SK-N-SH (cell line): ENCODE measurements around the gene PCIF1. TPM values are rescaled to one million over a fixed set of nuclear protein-coding genes. Genes with fewer than 3 reads are reported as not detected.

Experiments used
- CTCF ChIA-PET: fragments of 300-600, 350-600 bp; formaldehyde crosslinking; extraction: SDS; loops from one replicate; lab custom pipeline; 2021; lab: Yijun Ruan, JAX
- POLR2A ChIA-PET: fragments of 350-600 bp; sonication (Branson Sonifier 250); formaldehyde crosslinking; extraction: SDS; loops from one replicate; lab custom pipeline; 2020; ENCODE audit warnings: antibody characterized with exemption, inconsistent platforms; lab: Yijun Ruan, JAX
- DNase-seq: peaks from one replicate; pipeline ENCODE4 v3.0.0; 2012
- H2AFZ ChIP-seq: fragments of 200-600 bp; sonication (generic); 2 replicates; pipeline ENCODE4 v1.8.1; 2016; ENCODE audit warnings: antibody characterized with exemption, mild to moderate bottlenecking, low read depth
- H3F3A ChIP-seq: fragments of 200-600 bp; sonication (generic); replicated peaks from 2 replicates; pipeline ENCODE3; 2016; ENCODE audit warnings: antibody characterized with exemption, mild to moderate bottlenecking; ENCODE audit not compliant: insufficient read depth
- H3K27ac ChIP-seq, 2 experiments: fragments of 200-500 bp in 1 of 2; fragments of 200-600 bp in 1 of 2; sonication (Bioruptor generic) in 1 of 2; sonication (generic), shearing (Covaris generic) in 1 of 2; 2 replicates each; pipeline versions ENCODE4 v1.5.1 to v1.6.1; 2014 to 2016; ENCODE audit warnings: low read depth in 2 of 2, inconsistent platforms in 1 of 2, low read length in 1 of 2, mild to moderate bottlenecking in 1 of 2, mixed read lengths in 1 of 2
- H3K27me3 ChIP-seq: fragments of 200-600 bp; sonication (generic), shearing (Covaris generic); 2 replicates; pipeline ENCODE4 v1.6.1; 2016; ENCODE audit warnings: mixed run types; ENCODE audit not compliant: insufficient read depth
- H3K36me3 ChIP-seq, 2 experiments: fragments of 200-500 bp in 1 of 2; fragments of 200-600 bp in 1 of 2; sonication (Bioruptor generic) in 1 of 2; sonication (generic) in 1 of 2; replicated peaks in 1 of 2; 2 replicates each; pipeline versions ENCODE3 to v1.5.1; 2014 to 2016; ENCODE audit warnings: low read length in 1 of 2, mild to moderate bottlenecking in 1 of 2; ENCODE audit not compliant: insufficient read depth in 2 of 2, control insufficient read depth in 1 of 2
- H3K4me1 ChIP-seq, 2 experiments: fragments of 200-500 bp in 1 of 2; fragments of 200-600 bp in 1 of 2; sonication (Bioruptor generic) in 1 of 2; sonication (generic), shearing (Covaris generic) in 1 of 2; 2 replicates each; pipeline versions ENCODE4 v1.5.1 to v1.6.1; 2014 to 2016; ENCODE audit warnings: low read depth in 1 of 2, low read length in 1 of 2, mixed run types in 1 of 2; ENCODE audit not compliant: insufficient read depth in 2 of 2, control insufficient read depth in 1 of 2
- H3K4me2 ChIP-seq: fragments of 200-600 bp; sonication (generic), shearing (Covaris generic); 2 replicates; pipeline ENCODE4 v1.6.1; 2017; ENCODE audit warnings: mixed run types
- H3K4me3 ChIP-seq, 2 experiments: fragments of 200-500 bp in 1 of 2; fragments of 200-600 bp in 1 of 2; sonication (Bioruptor generic) in 1 of 2; sonication (generic), shearing (Covaris generic) in 1 of 2; 2 replicates each; pipeline versions ENCODE4 v1.5.1 to v1.8.1; 2014 to 2016; ENCODE audit warnings: low read depth in 2 of 2, inconsistent platforms in 1 of 2, low read length in 1 of 2, mild to moderate bottlenecking in 1 of 2, mixed read lengths in 1 of 2, moderate library complexity in 1 of 2
- H3K79me2 ChIP-seq: fragments of 200-600 bp; sonication (generic); 2 replicates; pipeline ENCODE4 v1.8.1; 2017; ENCODE audit warnings: mild to moderate bottlenecking; ENCODE audit not compliant: insufficient read depth
- H3K9ac ChIP-seq: fragments of 200-600 bp; sonication (generic); 2 replicates; pipeline ENCODE4 v1.6.1; 2017; ENCODE audit warnings: mixed run types
- H3K9me2 ChIP-seq: fragments of 200-600 bp; sonication (generic); 2 replicates; pipeline ENCODE4 v1.6.1; 2017; ENCODE audit warnings: mixed run types
- H3K9me3 ChIP-seq: fragments of 200-600 bp; sonication (generic); 2 replicates; pipeline ENCODE4 v1.6.1; 2017; ENCODE audit warnings: mixed run types, mild to moderate bottlenecking, moderate library complexity
- H4K20me1 ChIP-seq: fragments of 200-600 bp; sonication (generic); 2 replicates; pipeline ENCODE4 v1.6.1; 2017; ENCODE audit warnings: mild to moderate bottlenecking, mixed run types; ENCODE audit not compliant: insufficient read depth
- ELF1 ChIP-seq: IDR thresholded peaks from 2 replicates; pipeline ENCODE4 v1.4.0; 2012
- GABPA ChIP-seq: IDR thresholded peaks from 2 replicates; pipeline ENCODE4 v1.4.0; 2012; ENCODE audit warnings: low read depth, mild to moderate bottlenecking
- NFIC ChIP-seq: IDR thresholded peaks from 2 replicates; pipeline ENCODE4 v1.4.0; 2012; ENCODE audit warnings: borderline replicate concordance
- POLR2AphosphoS5 ChIP-seq: IDR thresholded peaks from 2 replicates; pipeline ENCODE4 v1.6.1; 2012; ENCODE audit warnings: low read depth, low read length
- YY1 ChIP-seq: IDR thresholded peaks from 2 replicates; pipeline ENCODE4 v1.4.0; 2012; ENCODE audit warnings: low read depth, mild to moderate bottlenecking
- WGBS: methylation state at CpG from one replicate; pipeline ENCODE4 v1.1.6; 2017; ENCODE audit warnings: low lambda C conversion rate; 5-methylcytosine and 5-hydroxymethylcytosine counted together
- polyA plus RNA-seq, 3 experiments: library from polyadenylated mRNA; depleted of rRNA; stranded (reverse); fragments of >200 nt; gene quantifications; 2 replicates each; pipeline ENCODE4 v1.2.3, GENCODE V29; 2012
- TF ChIP-seq, protein P1 (sequence below): fragments of 150-350 bp; IDR thresholded peaks from 2 replicates; pipeline ENCODE4 v1.6.1; 2017; ENCODE audit warnings: antibody characterized with exemption, low read length, low read depth, borderline replicate concordance
- TF ChIP-seq, protein P2 (sequence below): IDR thresholded peaks from 2 replicates; pipeline ENCODE4 v1.4.0; 2012; ENCODE audit warnings: low read depth, borderline replicate concordance
- TF ChIP-seq, protein P3 (sequence below): IDR thresholded peaks from 2 replicates; pipeline ENCODE4 v1.4.0; 2012; ENCODE audit warnings: low read depth, borderline replicate concordance

The PCIF1 gene
- polyA plus RNA-seq, 1 of the 3 experiments (the other 2 are of a cell fraction): 23.1 TPM

DNA sequence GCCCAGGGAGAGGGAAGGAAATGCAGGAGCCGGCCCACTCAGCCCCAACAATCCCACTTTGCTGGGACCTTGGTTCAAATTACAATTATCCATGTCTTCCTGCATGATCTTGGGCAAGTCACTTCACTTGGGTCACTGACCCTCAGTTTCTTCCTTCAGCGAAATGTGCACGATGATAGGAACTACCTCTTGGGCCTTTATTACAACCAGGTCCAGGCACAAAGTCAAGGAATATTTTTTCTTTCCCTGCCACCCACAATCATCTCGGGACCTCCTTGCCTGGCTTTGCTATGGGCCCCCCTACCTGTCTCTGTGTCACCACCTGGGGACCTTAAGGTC, 22.2 kb upstream of the PCIF1 start:
- TF ChIP-seq, protein P1, sequence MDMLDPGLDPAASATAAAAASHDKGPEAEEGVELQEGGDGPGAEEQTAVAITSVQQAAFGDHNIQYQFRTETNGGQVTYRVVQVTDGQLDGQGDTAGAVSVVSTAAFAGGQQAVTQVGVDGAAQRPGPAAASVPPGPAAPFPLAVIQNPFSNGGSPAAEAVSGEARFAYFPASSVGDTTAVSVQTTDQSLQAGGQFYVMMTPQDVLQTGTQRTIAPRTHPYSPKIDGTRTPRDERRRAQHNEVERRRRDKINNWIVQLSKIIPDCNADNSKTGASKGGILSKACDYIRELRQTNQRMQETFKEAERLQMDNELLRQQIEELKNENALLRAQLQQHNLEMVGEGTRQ: no peak
- no peak for TF ChIP-seq YY1
- TF ChIP-seq, protein P2, sequence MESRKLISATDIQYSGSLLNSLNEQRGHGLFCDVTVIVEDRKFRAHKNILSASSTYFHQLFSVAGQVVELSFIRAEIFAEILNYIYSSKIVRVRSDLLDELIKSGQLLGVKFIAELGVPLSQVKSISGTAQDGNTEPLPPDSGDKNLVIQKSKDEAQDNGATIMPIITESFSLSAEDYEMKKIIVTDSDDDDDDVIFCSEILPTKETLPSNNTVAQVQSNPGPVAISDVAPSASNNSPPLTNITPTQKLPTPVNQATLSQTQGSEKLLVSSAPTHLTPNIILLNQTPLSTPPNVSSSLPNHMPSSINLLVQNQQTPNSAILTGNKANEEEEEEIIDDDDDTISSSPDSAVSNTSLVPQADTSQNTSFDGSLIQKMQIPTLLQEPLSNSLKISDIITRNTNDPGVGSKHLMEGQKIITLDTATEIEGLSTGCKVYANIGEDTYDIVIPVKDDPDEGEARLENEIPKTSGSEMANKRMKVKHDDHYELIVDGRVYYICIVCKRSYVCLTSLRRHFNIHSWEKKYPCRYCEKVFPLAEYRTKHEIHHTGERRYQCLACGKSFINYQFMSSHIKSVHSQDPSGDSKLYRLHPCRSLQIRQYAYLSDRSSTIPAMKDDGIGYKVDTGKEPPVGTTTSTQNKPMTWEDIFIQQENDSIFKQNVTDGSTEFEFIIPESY: no peak

DNA sequence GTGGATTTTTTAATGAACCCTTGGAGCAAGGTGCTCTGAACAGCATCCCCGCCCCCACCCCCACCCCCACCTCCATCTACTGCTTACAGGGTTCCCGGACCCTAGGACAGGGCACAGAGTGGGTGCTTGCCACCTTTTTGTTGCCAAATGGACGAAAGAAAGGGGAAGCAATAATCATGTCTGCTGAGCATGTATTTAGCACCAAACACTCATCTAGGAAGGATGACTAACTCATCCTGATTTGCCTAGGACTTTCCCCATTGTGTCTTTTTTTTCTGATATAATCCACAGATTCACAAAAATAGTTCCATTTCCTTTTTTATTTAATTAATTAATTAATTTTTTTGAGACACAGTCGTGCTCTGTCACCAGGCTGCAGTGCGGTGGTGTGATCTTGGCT, 21.4 kb upstream of the PCIF1 start:
- H3K4me2 ChIP-seq: no peak overlapping the region
- peaks cover 7 to 8% of the 10 kb centered on the region in 2 experiments; a peak in 1 of 4 replicates for H3K4me1 ChIP-seq
- TF ChIP-seq NFIC (no peak), GABPA (no peak), ELF1 (no peak), POLR2AphosphoS5 (no peak)
- TF ChIP-seq, protein P3, sequence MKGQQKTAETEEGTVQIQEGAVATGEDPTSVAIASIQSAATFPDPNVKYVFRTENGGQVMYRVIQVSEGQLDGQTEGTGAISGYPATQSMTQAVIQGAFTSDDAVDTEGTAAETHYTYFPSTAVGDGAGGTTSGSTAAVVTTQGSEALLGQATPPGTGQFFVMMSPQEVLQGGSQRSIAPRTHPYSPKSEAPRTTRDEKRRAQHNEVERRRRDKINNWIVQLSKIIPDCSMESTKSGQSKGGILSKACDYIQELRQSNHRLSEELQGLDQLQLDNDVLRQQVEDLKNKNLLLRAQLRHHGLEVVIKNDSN: no peak
- H3K27ac ChIP-seq: no peak overlapping the region
- no peaks in the 10 kb centered on the region for H3K9me2 ChIP-seq
- peaks cover 9% of the 10 kb centered on the region for H3F3A ChIP-seq
- peaks cover 8% of the 10 kb centered on the region for H3K79me2 ChIP-seq
- H3K9ac ChIP-seq: no peak overlapping the region
- ChIA-PET POLR2A (no interaction called here), CTCF (interaction anchor here (1.2 kb wide), 1 partner anchor 12 kb away, joined by 3 read pairs; no protein-coding TSS in a partner anchor)
- H4K20me1 ChIP-seq: no peaks in the 10 kb centered on the region; the same call in 1 of the 2 replicates
- H2AFZ ChIP-seq: no peak overlapping the region
- no peaks in the 10 kb centered on the region for H3K27me3 ChIP-seq
- H3K9me3 ChIP-seq: no peaks in the 10 kb centered on the region
- peaks cover 0 to 8% of the 10 kb centered on the region in 2 experiments for H3K36me3 ChIP-seq
- 77% methylated on average over 5 of the region's 5 CpGs for WGBS
- DNase-seq: no peak
- no peak overlapping the region for H3K4me3 ChIP-seq

More for the DNA sequence above, 22.2 kb upstream of the PCIF1 start:
- Histone ChIP-seq H3K79me2 (peaks cover 10% of the 10 kb centered on the region), H3K27me3 (no peaks in the 10 kb centered on the region), H3K9me3 (no peaks in the 10 kb centered on the region), H3K9me2 (no peaks in the 10 kb centered on the region), H3K9ac (peak overlapping the region; percentile 84), H3K27ac (peak overlapping the region; percentile 47 to 91), H3K4me1 (peaks cover 7 to 8% of the 10 kb centered on the region in 2 experiments; a peak in 1 of 4 replicates), H4K20me1 (no peaks in the 10 kb centered on the region; the same call in 1 of the 2 replicates), H2AFZ (peak overlapping the region; percentile 95), H3K36me3 (peaks cover 5 to 14% of the 10 kb centered on the region in 2 experiments), H3F3A (peaks cover 6% of the 10 kb centered on the region), H3K4me3 (peak overlapping the region; percentile 60 to 72), H3K4me2 (peak overlapping the region; percentile 99)
- WGBS: 60% methylated on average over 4 of the region's 4 CpGs
- CTCF ChIA-PET: interaction anchor here (1.1 kb wide), 1 partner anchor 22 kb away, joined by 4 read pairs; no protein-coding TSS in a partner anchor
- DNase-seq: no peak
- POLR2A ChIA-PET: interaction anchor here (0.6 to 3.2 kb wide), 5 partner anchors 8 to 30 kb away, joined by 3 to 46 read pairs (median 5); partner anchors contain the start of genes CTSA, NEURL2 and PCIF1
